Neural cell (in vitro differentiated cells): ENCODE data around the gene NFE2L2.

Experiments used
- EP300 ChIP-seq: fragments of 450-650 bp; conservative IDR thresholded peaks from 2 replicates; pipeline ENCODE4 v1.6.1; 2014; ENCODE audit warnings: antibody characterized with exemption, mild to moderate bottlenecking, moderate library complexity; ENCODE audit not compliant: poor library complexity, severe bottlenecking
- EZH2 ChIP-seq: fragments of 200-600, 300-800 bp; shearing (Covaris generic), sonication (generic); IDR thresholded peaks from 2 replicates; pipeline ENCODE4 v1.6.1; 2014; ENCODE audit warnings: antibody characterized with exemption, low read length, borderline replicate concordance, mild to moderate bottlenecking; ENCODE audit not compliant: insufficient read depth, poor library complexity, severe bottlenecking
- POLR2AphosphoS5 ChIP-seq: IDR thresholded peaks from 2 replicates; pipeline ENCODE4 v1.6.1; 2012
- SMC3 ChIP-seq: fragments of 450-650 bp; conservative IDR thresholded peaks from 2 replicates; pipeline ENCODE4 v1.6.1; 2014; ENCODE audit warnings: antibody characterized with exemption, mild to moderate bottlenecking, moderate library complexity; ENCODE audit not compliant: poor library complexity
- TF ChIP-seq, protein P1 (sequence below): fragments of 450-650 bp; IDR thresholded peaks from 2 replicates; pipeline ENCODE4 v1.5.1; 2014; ENCODE audit warnings: antibody characterized with exemption, mild to moderate bottlenecking, moderate library complexity; ENCODE audit not compliant: poor library complexity, severe bottlenecking

- TF ChIP-seq, protein P1, sequence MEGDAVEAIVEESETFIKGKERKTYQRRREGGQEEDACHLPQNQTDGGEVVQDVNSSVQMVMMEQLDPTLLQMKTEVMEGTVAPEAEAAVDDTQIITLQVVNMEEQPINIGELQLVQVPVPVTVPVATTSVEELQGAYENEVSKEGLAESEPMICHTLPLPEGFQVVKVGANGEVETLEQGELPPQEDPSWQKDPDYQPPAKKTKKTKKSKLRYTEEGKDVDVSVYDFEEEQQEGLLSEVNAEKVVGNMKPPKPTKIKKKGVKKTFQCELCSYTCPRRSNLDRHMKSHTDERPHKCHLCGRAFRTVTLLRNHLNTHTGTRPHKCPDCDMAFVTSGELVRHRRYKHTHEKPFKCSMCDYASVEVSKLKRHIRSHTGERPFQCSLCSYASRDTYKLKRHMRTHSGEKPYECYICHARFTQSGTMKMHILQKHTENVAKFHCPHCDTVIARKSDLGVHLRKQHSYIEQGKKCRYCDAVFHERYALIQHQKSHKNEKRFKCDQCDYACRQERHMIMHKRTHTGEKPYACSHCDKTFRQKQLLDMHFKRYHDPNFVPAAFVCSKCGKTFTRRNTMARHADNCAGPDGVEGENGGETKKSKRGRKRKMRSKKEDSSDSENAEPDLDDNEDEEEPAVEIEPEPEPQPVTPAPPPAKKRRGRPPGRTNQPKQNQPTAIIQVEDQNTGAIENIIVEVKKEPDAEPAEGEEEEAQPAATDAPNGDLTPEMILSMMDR = no peak
- TF ChIP-seq SMC3 (no peak), POLR2AphosphoS5 (no peak), EZH2 (no peak), EP300 (no peak)
Measured at GRCh38 chr2:177258059-177258458, 6.5 kb downstream of the NFE2L2 start.
